B cell (primary cell): Measurements from ENCODE around the gene XXYLT1. TPM values are rescaled to one million over a fixed set of nuclear protein-coding genes. Genes with fewer than 3 reads are reported as not detected.
A peak's percentile ranks its signal among the peaks of the same experiment; 100 is the strongest.

Experiments used
- ATAC-seq: fragments of 200-7000 bp; cut with Tn5 transposase; one replicate; pipeline ENCODE4 v1.10.0; 2021; ENCODE audit warnings: low read depth, mild to moderate bottlenecking, moderate number of reproducible peaks, moderate library complexity
- CTCF ChIA-PET: fragments of 350-600 bp; sonication (Branson Sonifier 250); formaldehyde crosslinking; loops from one replicate; lab custom pipeline; 2021; ENCODE audit warnings: antibody characterized with exemption, inconsistent platforms; lab: Charles Lee
- POLR2A ChIA-PET: fragments of 350-600 bp; sonication (Branson Sonifier 250); formaldehyde crosslinking; loops from one replicate; lab custom pipeline; 2021; ENCODE audit warnings: antibody characterized with exemption; lab: Charles Lee
- DNase-seq: peaks from one replicate; pipeline ENCODE4 v3.0.0; 2013
- H2AFZ ChIP-seq: 2 replicates; pipeline ENCODE4 v1.6.1; 2012; ENCODE audit warnings: mild to moderate bottlenecking, low read depth, low read length; ENCODE audit not compliant: insufficient read depth, poor library complexity, severe bottlenecking
- H3K27ac ChIP-seq, 2 donors: 1 replicate in 1 of 2; 2 replicates in 1 of 2; pipeline ENCODE4 v1.5.1; 2012 to 2013; ENCODE audit warnings: low read length in 2 of 2, mild to moderate bottlenecking in 2 of 2, moderate library complexity in 1 of 2
- H3K27me3 ChIP-seq, 4 experiments: fragments of 200-600 bp in 1 of 4; sonication (generic) in 1 of 4; replicated peaks in 1 of 4; 1 replicate in 2 of 4; 2 replicates in 2 of 4; pipeline versions ENCODE4 v1.6.1 to v1.7.0; 2013 to 2016; ENCODE audit warnings: low read length in 3 of 4, mild to moderate bottlenecking in 2 of 4, mixed read lengths in 1 of 4, moderate library complexity in 1 of 4; ENCODE audit not compliant: insufficient read depth in 4 of 4, control insufficient read depth in 3 of 4; ENCODE audit errors: control extremely low read depth in 1 of 4
- H3K36me3 ChIP-seq, 2 experiments: replicated peaks in 1 of 2; 1 replicate in 1 of 2; 2 replicates in 1 of 2; pipeline versions ENCODE4 v1.6.1 to v1.7.1; 2013; ENCODE audit warnings: low read length in 1 of 2; ENCODE audit not compliant: insufficient read depth in 2 of 2, control insufficient read depth in 1 of 2; ENCODE audit errors: control extremely low read depth in 1 of 2, extremely low read depth in 1 of 2
- H3K4me1 ChIP-seq, 2 donors: fragments of 200-600 bp in 1 of 2; sonication (generic) in 1 of 2; 1 replicate in 1 of 2; 2 replicates in 1 of 2; pipeline versions ENCODE4 v1.5.1 to v1.6.1; 2013 to 2017; ENCODE audit warnings: low read length in 2 of 2; ENCODE audit not compliant: control insufficient read depth in 2 of 2, insufficient read depth in 2 of 2
- H3K4me2 ChIP-seq: replicated peaks from 2 replicates; pipeline ENCODE3; 2012; ENCODE audit warnings: mild to moderate bottlenecking, low read depth, low read length; ENCODE audit not compliant: poor library complexity, severe bottlenecking
- H3K4me3 ChIP-seq, 5 experiments: fragments of 200-600 bp in 1 of 5; sonication (generic) in 1 of 5; 1 replicate in 3 of 5; 2 replicates in 2 of 5; pipeline versions ENCODE4 v1.5.1 to v1.7.0; 2011 to 2016; ENCODE audit warnings: low read length in 4 of 5, mild to moderate bottlenecking in 4 of 5, low read depth in 2 of 5, control low read depth in 1 of 5, moderate library complexity in 1 of 5; ENCODE audit not compliant: insufficient read depth in 1 of 5; ENCODE audit errors: control extremely low read depth in 1 of 5, extremely low read depth in 1 of 5
- H3K79me2 ChIP-seq: fragments of 200-600 bp; sonication (generic); one replicate; pipeline ENCODE4 v1.6.0; 2016; ENCODE audit warnings: low read length; ENCODE audit not compliant: control insufficient read depth, insufficient read depth
- H3K9ac ChIP-seq: fragments of 200-600 bp; sonication (generic); 2 replicates; pipeline ENCODE4 v1.6.1; 2017; ENCODE audit warnings: mild to moderate bottlenecking, low read length, moderate library complexity
- H3K9me3 ChIP-seq, 3 donors: one replicate each; pipeline versions ENCODE4 v1.6.1 to v1.7.1; 2013; ENCODE audit warnings: low read length in 2 of 3; ENCODE audit not compliant: control insufficient read depth in 2 of 3, insufficient read depth in 1 of 3; ENCODE audit errors: control extremely low read depth in 1 of 3
- H4K20me1 ChIP-seq: 2 replicates; pipeline ENCODE4 v1.6.0; 2012; ENCODE audit warnings: mild to moderate bottlenecking, low read length; ENCODE audit not compliant: insufficient read depth, control insufficient read depth, poor library complexity, severe bottlenecking
- H3K27ac Mint-ChIP-seq: one replicate; pipeline ENCODE4 v1.8.0; 2021; ENCODE audit warnings: mixed read lengths
- H3K27me3 Mint-ChIP-seq: one replicate; pipeline ENCODE4 v1.8.0; 2021; ENCODE audit warnings: mixed read lengths
- H3K4me1 Mint-ChIP-seq: one replicate; pipeline ENCODE4 v1.8.0; 2021; ENCODE audit warnings: mixed read lengths
- H3K4me3 Mint-ChIP-seq: one replicate; pipeline ENCODE4 v1.8.0; 2021; ENCODE audit warnings: mixed read lengths
- H3K9me3 Mint-ChIP-seq: one replicate; pipeline ENCODE4 v1.8.0; 2022; ENCODE audit warnings: mixed read lengths; ENCODE audit not compliant: insufficient read depth
- EZH2 ChIP-seq: IDR thresholded peaks from 2 replicates; pipeline ENCODE4 v1.6.1; 2012; ENCODE audit warnings: borderline replicate concordance, low read depth, mild to moderate bottlenecking, moderate library complexity, low read length; ENCODE audit not compliant: insufficient read depth, poor library complexity, severe bottlenecking
- WGBS: methylation state at CpG from one replicate; pipeline ENCODE4 v1.1.5; 2013; ENCODE audit warnings: missing lambda C conversion rate; ENCODE audit not compliant: insufficient coverage; 5-methylcytosine and 5-hydroxymethylcytosine counted together
- intact Hi-C: fragments of 100-400 bp; cut with micrococcal nuclease; formaldehyde crosslinking; loops from one replicate; pipeline ENCODE4 v1.10.0; 2022
- polyA plus RNA-seq: library from polyadenylated mRNA; depleted of rRNA; stranded (reverse); fragments of >200 nt; gene quantifications from 2 replicates; pipeline ENCODE4 v1.2.3, GENCODE V29; 2012
- total RNA-seq, 2 donors: library from RNA; stranded (reverse); fragments of 120-200 nt in 1 of 2; gene quantifications; 1 replicate in 1 of 2; 2 replicates in 1 of 2; pipeline versions ENCODE4 v1.2.3 to v1.2.4, GENCODE V29; 2013 to 2022
- TF ChIP-seq, protein P1 (sequence below): fragments of 200-600 bp; IDR thresholded peaks from one replicate; pipeline ENCODE4 v1.8.0; 2022; ENCODE audit warnings: antibody characterized with exemption, mild to moderate bottlenecking

Gene XXYLT1
- total and polyA plus RNA-seq, 2 donors (not counting 1 experiment from before 2014, with no cell fraction given) = 2.6 to 11.2 TPM

DNA sequence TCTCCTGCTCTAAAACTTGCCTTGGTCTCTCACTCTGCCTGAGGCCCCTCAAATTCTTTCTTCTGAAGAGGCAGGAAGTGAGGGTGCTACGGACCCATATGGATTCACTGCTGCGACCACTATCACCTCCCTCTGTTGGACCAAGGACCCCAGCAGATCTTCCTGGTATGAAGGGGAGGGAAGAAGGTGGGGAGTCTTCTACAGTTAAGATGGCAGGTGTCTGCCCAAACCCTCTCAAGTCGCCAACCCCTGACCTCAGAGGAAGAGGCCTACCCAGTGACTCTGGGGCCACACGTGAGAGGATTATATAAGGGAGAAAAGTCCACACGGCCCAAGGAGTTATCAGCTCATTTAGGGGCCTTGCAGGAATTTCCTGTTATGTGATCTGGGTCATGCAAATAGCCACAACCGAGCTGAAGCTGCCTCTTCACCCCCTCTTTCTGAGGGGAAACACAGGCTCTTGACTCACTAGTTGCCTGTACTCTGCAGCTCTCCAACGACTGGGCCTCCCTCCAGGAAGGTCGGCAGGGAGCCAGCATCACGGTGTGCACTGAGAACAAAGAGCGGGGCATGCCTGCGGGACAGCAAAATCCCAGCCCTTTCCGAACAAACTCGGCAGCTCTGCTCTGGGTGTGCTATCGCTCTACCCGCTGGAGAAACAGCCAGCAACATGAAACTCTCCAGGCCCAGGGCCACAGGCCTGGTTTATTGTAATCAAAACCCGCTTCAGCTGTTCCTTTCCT, 116.0 kb downstream of the XXYLT1 start:
- Histone ChIP-seq H3K4me2 (peak overlapping the region; percentile 44), H3K4me1 (peaks cover 66 to 83% of the 10 kb centered on the region in 2 donors), H4K20me1 (no peaks in the 10 kb centered on the region), H3K36me3 (no peaks in the 10 kb centered on the region), H3K27me3 (no peaks in the 10 kb centered on the region), H3K27ac (peak overlapping the region; percentile 31 to 55), H2AFZ (peak overlapping the region; percentile 72), H3K79me2 (no peaks in the 10 kb centered on the region), H3K9ac (peak overlapping the region; percentile 11), H3K9me3 (no peaks in the 10 kb centered on the region), H3K4me3 (peak overlapping the region in 1 of 5 experiments; percentile 35)
- no peak for TF ChIP-seq EZH2
- TF ChIP-seq, protein P1, sequence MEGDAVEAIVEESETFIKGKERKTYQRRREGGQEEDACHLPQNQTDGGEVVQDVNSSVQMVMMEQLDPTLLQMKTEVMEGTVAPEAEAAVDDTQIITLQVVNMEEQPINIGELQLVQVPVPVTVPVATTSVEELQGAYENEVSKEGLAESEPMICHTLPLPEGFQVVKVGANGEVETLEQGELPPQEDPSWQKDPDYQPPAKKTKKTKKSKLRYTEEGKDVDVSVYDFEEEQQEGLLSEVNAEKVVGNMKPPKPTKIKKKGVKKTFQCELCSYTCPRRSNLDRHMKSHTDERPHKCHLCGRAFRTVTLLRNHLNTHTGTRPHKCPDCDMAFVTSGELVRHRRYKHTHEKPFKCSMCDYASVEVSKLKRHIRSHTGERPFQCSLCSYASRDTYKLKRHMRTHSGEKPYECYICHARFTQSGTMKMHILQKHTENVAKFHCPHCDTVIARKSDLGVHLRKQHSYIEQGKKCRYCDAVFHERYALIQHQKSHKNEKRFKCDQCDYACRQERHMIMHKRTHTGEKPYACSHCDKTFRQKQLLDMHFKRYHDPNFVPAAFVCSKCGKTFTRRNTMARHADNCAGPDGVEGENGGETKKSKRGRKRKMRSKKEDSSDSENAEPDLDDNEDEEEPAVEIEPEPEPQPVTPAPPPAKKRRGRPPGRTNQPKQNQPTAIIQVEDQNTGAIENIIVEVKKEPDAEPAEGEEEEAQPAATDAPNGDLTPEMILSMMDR = no peak
- Mint-ChIP-seq H3K4me3 (peak overlapping the region; percentile 78), H3K27me3 (no peaks in the 10 kb centered on the region), H3K27ac (peak overlapping the region; percentile 94), H3K4me1 (peaks cover 91% of the 10 kb centered on the region), H3K9me3 (no peaks in the 10 kb centered on the region)
- ATAC-seq = peak; percentile 45
- intact Hi-C loops = loop anchor here (5.0 kb wide), 1 partner anchor 32 kb away; no protein-coding TSS in a partner anchor
- 21% methylated on average over 12 of the region's 16 CpGs for WGBS
- ChIA-PET POLR2A (interaction anchor here (0.6 to 1.0 kb wide), 5 partner anchors 10 to 116 kb away, joined by 3 to 7 read pairs (median 3); partner anchors contain the start of gene XXYLT1), CTCF (interaction anchor here (0.6 to 2.0 kb wide), 5 partner anchors 10 to 472 kb away, joined by 3 to 8 read pairs (median 5); no protein-coding TSS in a partner anchor)
- DNase-seq = peak; percentile 66
